ENCODE results near the gene HNRNPA1L2. TPM values are rescaled to one million over a fixed set of nuclear protein-coding genes. Genes with fewer than 3 reads are reported as not detected.

The HNRNPA1L2 gene
- polyA plus RNA-seq, 1 experiment, result 11.6 TPM

DNA sequence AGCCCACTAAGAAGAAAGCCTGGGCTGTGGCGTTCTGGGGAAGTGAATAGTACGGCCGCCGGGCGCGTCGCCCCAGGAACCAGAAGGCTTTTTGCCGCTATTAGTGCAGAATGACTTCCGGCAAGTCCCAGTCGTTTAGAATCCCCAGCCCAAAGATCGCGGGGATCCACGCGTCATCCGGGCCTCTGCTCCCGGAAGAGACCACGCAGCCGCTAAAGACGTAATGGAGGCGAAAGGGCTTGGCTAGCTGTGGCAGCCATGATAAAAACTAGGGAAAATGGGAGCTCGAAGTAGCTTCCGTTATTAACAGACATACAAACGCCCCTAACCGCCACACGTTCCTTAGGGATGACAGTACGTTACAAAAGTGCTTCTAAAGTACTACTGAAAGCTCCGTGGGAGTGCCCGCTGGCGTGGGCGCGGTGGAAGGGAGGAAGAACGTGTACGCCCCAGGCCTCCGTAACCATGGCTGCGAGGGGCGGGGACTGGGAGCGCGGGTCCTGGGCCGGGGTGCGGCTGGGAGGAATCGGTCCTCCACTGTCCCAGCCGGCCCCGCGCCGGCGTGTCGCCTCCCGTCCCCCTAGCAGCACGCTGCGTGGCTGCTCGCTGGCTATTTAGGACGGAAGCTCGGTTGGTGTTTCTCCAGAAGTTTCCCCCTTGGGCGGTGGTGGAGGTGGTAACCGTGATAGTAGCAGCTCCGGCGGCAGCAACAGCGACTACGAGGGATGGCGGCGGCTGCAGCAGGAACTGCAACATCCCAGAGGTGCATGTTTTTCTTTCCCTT lies 10.2 kb downstream of the HNRNPA1L2 start, which contains the start of gene SUGT1:
Gene SUGT1 (plus strand): TSS at position 641 of the 784 bp plus-strand sequence. CDS start 85 bp downstream, at position 726.
- peak; percentile 93 for DNase-seq (ENCODE audit: low read depth, low spot score)
- Histone ChIP-seq H3K27ac (ENCODE audit: low read depth, low read length) (peak within 1 kb of the TSS; percentile 100), H3K9me3 (ENCODE audit: control insufficient read depth, insufficient read depth, low read length) (no peaks in the 10 kb centered on the region; the same call in 1 of the 2 replicates), H3K4me3 (ENCODE audit: low read depth, low read length) (peak within 1 kb of the TSS; percentile 98), H3K27me3 (ENCODE audit: control insufficient read depth, insufficient read depth, low read length) (no peaks in the 10 kb centered on the region)
- TF ChIP-seq, protein P1, sequence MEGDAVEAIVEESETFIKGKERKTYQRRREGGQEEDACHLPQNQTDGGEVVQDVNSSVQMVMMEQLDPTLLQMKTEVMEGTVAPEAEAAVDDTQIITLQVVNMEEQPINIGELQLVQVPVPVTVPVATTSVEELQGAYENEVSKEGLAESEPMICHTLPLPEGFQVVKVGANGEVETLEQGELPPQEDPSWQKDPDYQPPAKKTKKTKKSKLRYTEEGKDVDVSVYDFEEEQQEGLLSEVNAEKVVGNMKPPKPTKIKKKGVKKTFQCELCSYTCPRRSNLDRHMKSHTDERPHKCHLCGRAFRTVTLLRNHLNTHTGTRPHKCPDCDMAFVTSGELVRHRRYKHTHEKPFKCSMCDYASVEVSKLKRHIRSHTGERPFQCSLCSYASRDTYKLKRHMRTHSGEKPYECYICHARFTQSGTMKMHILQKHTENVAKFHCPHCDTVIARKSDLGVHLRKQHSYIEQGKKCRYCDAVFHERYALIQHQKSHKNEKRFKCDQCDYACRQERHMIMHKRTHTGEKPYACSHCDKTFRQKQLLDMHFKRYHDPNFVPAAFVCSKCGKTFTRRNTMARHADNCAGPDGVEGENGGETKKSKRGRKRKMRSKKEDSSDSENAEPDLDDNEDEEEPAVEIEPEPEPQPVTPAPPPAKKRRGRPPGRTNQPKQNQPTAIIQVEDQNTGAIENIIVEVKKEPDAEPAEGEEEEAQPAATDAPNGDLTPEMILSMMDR (IDR thresholded peaks at IDR 0.05; ENCODE audit: low read depth, low read length), result peak; percentile 73
- CTCF ChIA-PET, result interaction anchor here (0.5 to 4.0 kb wide), 18 partner anchors 12 to 316 kb away, joined by 3 to 40 read pairs (median 4); no protein-coding TSS in a partner anchor
- POLR2A ChIA-PET, result interaction anchor here (0.6 to 2.2 kb wide), 10 partner anchors 13 to 640 kb away, joined by 3 to 26 read pairs (median 4); partner anchors contain the start of gene ALG11

DNA sequence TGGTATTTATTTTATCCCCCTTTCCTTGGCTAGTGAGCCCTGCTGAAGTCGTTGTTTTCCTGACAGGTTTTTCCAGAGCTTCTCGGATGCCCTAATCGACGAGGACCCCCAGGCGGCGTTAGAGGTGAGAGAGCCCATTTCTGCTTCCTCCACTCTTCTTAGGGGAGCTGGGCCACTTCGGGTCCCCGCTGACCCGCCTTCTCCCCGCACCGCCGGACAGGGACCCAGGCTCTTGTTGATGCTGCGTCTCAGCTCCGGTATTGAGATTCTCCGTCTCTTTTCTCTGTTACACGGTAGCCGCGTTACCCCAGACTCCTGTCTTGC lies 10.7 kb downstream of the HNRNPA1L2 start:
- peak overlapping the region; percentile 98 for H3K4me3 ChIP-seq (ENCODE audit: low read depth, low read length)
- H3K27ac ChIP-seq (ENCODE audit: low read depth, low read length), result peak overlapping the region; percentile 100
- no peak for DNase-seq (ENCODE audit: low read depth, low spot score)
- CTCF ChIA-PET, result interaction anchor here (0.7 to 4.0 kb wide), 16 partner anchors 11 to 315 kb away, joined by 3 to 40 read pairs (median 4); no protein-coding TSS in a partner anchor
- POLR2A ChIA-PET, result interaction anchor here (0.6 to 2.2 kb wide), 9 partner anchors 12 to 641 kb away, joined by 3 to 26 read pairs (median 4); partner anchors contain the start of gene ALG11
- TF ChIP-seq, protein P1 (IDR thresholded peaks at IDR 0.05; ENCODE audit: low read depth, low read length), result no peak
- no peaks in the 10 kb centered on the region; the same call in 1 of the 2 replicates for H3K9me3 ChIP-seq (ENCODE audit: control insufficient read depth, insufficient read depth, low read length)
- no peaks in the 10 kb centered on the region for H3K27me3 ChIP-seq (ENCODE audit: control insufficient read depth, insufficient read depth, low read length)

DNA sequence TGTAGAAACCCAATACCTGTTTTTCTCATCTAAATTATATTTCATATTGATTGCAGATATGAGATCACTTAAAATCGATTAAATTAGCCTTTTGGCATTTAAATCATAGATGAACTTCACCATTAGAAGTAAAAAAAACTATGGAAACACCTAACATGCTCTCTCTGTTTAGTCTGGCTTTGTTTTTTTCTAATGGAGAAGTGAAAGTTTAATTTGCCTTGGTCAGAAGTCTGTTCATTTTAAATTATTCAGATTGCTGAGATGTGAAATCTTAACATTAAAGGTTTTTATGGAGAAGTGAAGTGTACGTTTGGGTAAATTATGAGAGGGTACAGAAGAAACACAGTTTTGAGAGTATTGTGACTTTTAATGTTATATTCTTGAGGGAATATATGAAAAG lies 17.1 kb downstream of the HNRNPA1L2 start:
- Histone ChIP-seq H3K4me3 (ENCODE audit: low read depth, low read length) (no peak overlapping the region), H3K27ac (ENCODE audit: low read depth, low read length) (no peak overlapping the region), H3K9me3 (ENCODE audit: control insufficient read depth, insufficient read depth, low read length) (no peaks in the 10 kb centered on the region), H3K27me3 (ENCODE audit: control insufficient read depth, insufficient read depth, low read length) (no peaks in the 10 kb centered on the region)
- TF ChIP-seq, protein P1 (IDR thresholded peaks at IDR 0.05; ENCODE audit: low read depth, low read length), result no peak
- DNase-seq (ENCODE audit: low read depth, low spot score), result no peak
- ChIA-PET POLR2A (no interaction called here), CTCF (no interaction called here)

DNA sequence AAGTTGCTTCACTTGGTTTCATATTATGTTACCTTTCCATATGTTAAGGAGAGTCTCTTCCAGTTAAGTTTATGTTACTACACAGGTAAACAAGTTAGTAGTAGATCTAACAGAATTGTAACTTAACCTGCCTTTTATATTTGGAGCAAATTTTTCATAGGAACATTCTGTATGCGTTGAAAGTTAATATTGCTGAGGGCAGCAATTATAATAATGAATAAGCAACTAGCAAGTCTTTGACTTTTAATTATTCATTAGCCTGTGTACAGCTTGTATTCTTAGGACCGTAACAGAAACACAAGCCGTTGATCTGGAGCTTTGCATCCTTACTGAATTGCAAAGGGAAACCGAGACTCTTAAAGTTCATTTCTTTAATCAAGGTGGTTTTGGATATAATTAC lies 22.0 kb downstream of the HNRNPA1L2 start:
- no peaks in the 10 kb centered on the region for H3K9me3 ChIP-seq (ENCODE audit: control insufficient read depth, insufficient read depth, low read length)
- no peak overlapping the region for H3K27ac ChIP-seq (ENCODE audit: low read depth, low read length)
- CTCF ChIA-PET, result interaction anchor here (0.7 to 4.2 kb wide), 11 partner anchors 7 to 304 kb away, joined by 3 to 40 read pairs (median 6); partner anchors contain the start of gene SUGT1
- TF ChIP-seq, protein P1 (IDR thresholded peaks at IDR 0.05; ENCODE audit: low read depth, low read length), result no peak
- no peak for DNase-seq (ENCODE audit: low read depth, low spot score)
- POLR2A ChIA-PET, result interaction anchor here (2.4 kb wide), 1 partner anchor 12 kb away, joined by 6 read pairs; the partner anchor contains the start of gene SUGT1
- no peak overlapping the region for H3K4me3 ChIP-seq (ENCODE audit: low read depth, low read length)
- H3K27me3 ChIP-seq (ENCODE audit: control insufficient read depth, insufficient read depth, low read length), result no peaks in the 10 kb centered on the region

DNA sequence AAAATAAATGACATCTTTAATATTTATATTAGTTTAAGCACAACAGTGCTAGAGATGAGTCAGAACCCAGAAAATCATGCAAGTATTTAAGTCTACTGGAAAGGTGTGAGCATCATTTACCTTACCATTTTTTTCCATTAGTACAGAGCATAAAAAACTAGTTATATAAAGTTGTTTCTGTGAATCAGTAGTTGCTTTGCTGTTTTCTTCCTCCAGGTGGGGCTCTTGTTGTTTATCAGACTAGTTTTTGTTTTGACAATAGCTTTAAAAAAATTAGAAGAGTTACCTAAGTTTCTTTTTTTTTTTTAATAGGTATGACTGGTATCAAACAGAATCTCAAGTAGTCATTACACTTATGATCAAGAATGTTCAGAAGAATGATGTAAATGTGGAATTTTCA lies 23.1 kb downstream of the HNRNPA1L2 start:
- no peak for DNase-seq (ENCODE audit: low read depth, low spot score)
- Histone ChIP-seq H3K4me3 (ENCODE audit: low read depth, low read length) (no peak overlapping the region), H3K27ac (ENCODE audit: low read depth, low read length) (no peak overlapping the region), H3K9me3 (ENCODE audit: control insufficient read depth, insufficient read depth, low read length) (no peaks in the 10 kb centered on the region), H3K27me3 (ENCODE audit: control insufficient read depth, insufficient read depth, low read length) (no peaks in the 10 kb centered on the region)
- POLR2A ChIA-PET, result interaction anchor here (0.6 to 2.4 kb wide), 2 partner anchors 13 to 369 kb away, joined by 3 to 6 read pairs; partner anchors contain the start of gene SUGT1
- CTCF ChIA-PET, result interaction anchor here (0.6 to 4.2 kb wide), 22 partner anchors 9 to 486 kb away, joined by 3 to 40 read pairs (median 5); partner anchors contain the start of gene SUGT1
- TF ChIP-seq, protein P1 (IDR thresholded peaks at IDR 0.05; ENCODE audit: low read depth, low read length), result peak; percentile 54

Data from AG04450 (cell line).